GM12878 (cell line): Measurements from ENCODE around the gene KRTAP10-6. TPM values are rescaled to one million over a fixed set of nuclear protein-coding genes. Genes with fewer than 3 reads are reported as not detected.
"Not testable (repeated sequence)": the region's sequence is repeated elsewhere in the genome, so short reads cannot be mapped to it uniquely, and the experiment has no call there.

ENCODE experiments used
- ATAC-seq: fragments of 200-7000 bp; cut with Tn5 transposase; 3 replicates; pipeline ENCODE4 v1.9.1; 2020; ENCODE audit warnings: mild to moderate bottlenecking, moderate library complexity
- BruUV-seq: library from RNA; stranded (reverse); fragments of 400-500 nt; replicated peaks from 2 replicates; lab custom pipeline; 2021; lab: Mats Ljungman, UMichigan
- CTCF ChIA-PET: fragments of 300-600 bp; sonication (Branson Sonifier 250); formaldehyde crosslinking; extraction: SDS; loops from one replicate; lab custom pipeline; 2021; ENCODE audit warnings: inconsistent platforms; lab: Yijun Ruan, JAX
- POLR2A ChIA-PET: fragments of 350-600 bp; formaldehyde crosslinking; extraction: SDS; loops from one replicate; lab custom pipeline; 2021; ENCODE audit warnings: inconsistent platforms; lab: Charles Lee
- RAD21 ChIA-PET: fragments of 300-600 bp; sonication (Branson Sonifier 250); formaldehyde crosslinking; loops from one replicate; lab custom pipeline; 2023; ENCODE audit warnings: antibody characterized with exemption; ENCODE audit not compliant: unreplicated experiment; lab: Charles Lee
- SMC1A ChIA-PET: fragments of 300-600 bp; sonication (Branson Sonifier 250); formaldehyde crosslinking; loops from one replicate; lab custom pipeline; 2023; ENCODE audit not compliant: unreplicated experiment, uncharacterized antibody; lab: Charles Lee
- DNase-seq: peaks from one replicate; pipeline ENCODE4 v3.0.0-alpha.2; 2011; ENCODE audit warnings: low read depth, low spot score
- FAIRE-seq: peaks from 3 replicates; lab custom pipeline; 2011; peaks lifted over from hg19 to GRCh38; lab: Jason Lieb, UNC
- H2AFZ ChIP-seq: 2 replicates; pipeline ENCODE4 v1.6.0; 2011; ENCODE audit warnings: low read depth, low read length, control low read depth; ENCODE audit not compliant: control insufficient read depth
- H3K27ac ChIP-seq: 2 replicates; pipeline ENCODE4 v1.5.1; 2011; ENCODE audit warnings: control low read depth; ENCODE audit not compliant: control insufficient read depth, insufficient read depth
- H3K27me3 ChIP-seq, 2 experiments: replicated peaks in 1 of 2; 2 replicates each; pipeline versions ENCODE4 v1.6.0 to v1.6.1; 2011; ENCODE audit warnings: low read length in 1 of 2; ENCODE audit not compliant: control insufficient read depth in 2 of 2, insufficient read depth in 2 of 2
- H3K36me3 ChIP-seq, 2 experiments: 2 replicates each; pipeline ENCODE4 v1.5.1; 2011; ENCODE audit warnings: low read length in 1 of 2; ENCODE audit not compliant: control insufficient read depth in 2 of 2, insufficient read depth in 2 of 2
- H3K4me1 ChIP-seq: 2 replicates; pipeline ENCODE4 v1.6.1; 2011; ENCODE audit warnings: mild to moderate bottlenecking, low read length, moderate library complexity, mixed read lengths; ENCODE audit not compliant: control insufficient read depth, insufficient read depth
- H3K4me2 ChIP-seq: 2 replicates; pipeline ENCODE4 v1.6.0; 2011; ENCODE audit warnings: control low read depth; ENCODE audit not compliant: control insufficient read depth, insufficient read depth
- H3K4me3 ChIP-seq: fragments of 200-600 bp; sonication (generic); 2 replicates; pipeline ENCODE4 v1.5.1; 2016
- H3K79me2 ChIP-seq: 2 replicates; pipeline ENCODE4 v1.6.0; 2011; ENCODE audit warnings: low read length; ENCODE audit not compliant: control insufficient read depth, insufficient read depth
- H3K9ac ChIP-seq: 2 replicates; pipeline ENCODE4 v1.8.0; 2011; ENCODE audit warnings: low read length, control low read depth, mixed read lengths; ENCODE audit not compliant: control insufficient read depth, insufficient read depth
- H3K9me3 ChIP-seq: replicated peaks from 3 replicates; pipeline ENCODE4 v1.5.1; 2011; ENCODE audit warnings: mild to moderate bottlenecking, low read length; ENCODE audit not compliant: control insufficient read depth, insufficient read depth
- H4K20me1 ChIP-seq: 2 replicates; pipeline ENCODE4 v1.6.0; 2011; ENCODE audit not compliant: control insufficient read depth, insufficient read depth
- CBFB ChIP-seq: IDR thresholded peaks from 2 replicates; pipeline ENCODE4 v1.6.1; 2016; ENCODE audit warnings: antibody characterized with exemption, low read depth
- CHD2 ChIP-seq: IDR thresholded peaks from 2 replicates; pipeline ENCODE4 v1.6.1; 2011; ENCODE audit warnings: low read depth, low read length, improper control_type of control experiment, borderline replicate concordance
- HDGF ChIP-seq: fragments of 450-650 bp; IDR thresholded peaks from 2 replicates; pipeline ENCODE4 v1.6.1; 2016; ENCODE audit warnings: antibody characterized with exemption
- MXI1 ChIP-seq: fragments of 150-350 bp; IDR thresholded peaks from 2 replicates; pipeline ENCODE4 v1.6.1; 2011; ENCODE audit warnings: low read depth, mild to moderate bottlenecking, inconsistent platforms, low read length, improper control_type of control experiment
- NBN ChIP-seq: fragments of 450-650 bp; IDR thresholded peaks from 2 replicates; pipeline ENCODE4 v1.6.1; 2016
- NR2C2 ChIP-seq: IDR thresholded peaks from 2 replicates; pipeline ENCODE4 v1.6.1; 2011; ENCODE audit warnings: borderline replicate concordance, low read depth; ENCODE audit not compliant: control insufficient read depth, insufficient read length
- PKNOX1 ChIP-seq: fragments of 450-650 bp; IDR thresholded peaks from 2 replicates; pipeline ENCODE4 v1.6.1; 2016; ENCODE audit warnings: mild to moderate bottlenecking
- POLR2AphosphoS5 ChIP-seq: IDR thresholded peaks from 2 replicates; pipeline ENCODE4 v1.6.1; 2011; ENCODE audit warnings: mild to moderate bottlenecking, low read length, inconsistent platforms
- STAT3 ChIP-seq: IDR thresholded peaks from 2 replicates; pipeline ENCODE4 v1.6.1; 2011; ENCODE audit warnings: low read depth, low read length, improper control_type of control experiment
- ZNF217 ChIP-seq: fragments of 450-650 bp; IDR thresholded peaks from 2 replicates; pipeline ENCODE4 v1.6.1; 2017; ENCODE audit warnings: antibody characterized with exemption, mild to moderate bottlenecking
- ZNF384 ChIP-seq: IDR thresholded peaks from 2 replicates; pipeline ENCODE4 v1.6.1; 2012; ENCODE audit warnings: low read depth, mild to moderate bottlenecking, low read length, improper control_type of control experiment, borderline replicate concordance
- ZNF592 ChIP-seq: fragments of 450-650 bp; IDR thresholded peaks from 2 replicates; pipeline ENCODE4 v1.6.1; 2017; ENCODE audit warnings: mild to moderate bottlenecking, moderate library complexity
- WGBS: methylation state at CpG from one replicate; pipeline ENCODE4 v1.1.6; 2016; ENCODE audit warnings: low lambda C conversion rate; ENCODE audit not compliant: insufficient replicate concordance, insufficient coverage; ENCODE audit errors: missing lambda C conversion rate; 5-methylcytosine and 5-hydroxymethylcytosine counted together
- in situ Hi-C: fragments of 300-500 bp; cut with MboI; formaldehyde crosslinking; loops from 9 replicates; pipeline ENCODE4 v1.14.3; 2018; ENCODE audit warnings: mixed read lengths
- intact Hi-C: fragments of 100-400 bp; cut with micrococcal nuclease; formaldehyde crosslinking; loops from one replicate; pipeline ENCODE4 v1.14.2; 2022; ENCODE audit not compliant: unreplicated experiment
- polyA plus RNA-seq, 11 experiments: library from polyadenylated mRNA; depleted of rRNA in 4 of 11; unstranded in 6 of 11; stranded (reverse) in 5 of 11; fragments of >200 nt; fragmentation: Nextera tagmentation in 4 of 11; fragmentation: Illumina TruSeq in 1 of 11; extraction: Ambion mirVana in 4 of 11; extraction: Trizol in 1 of 11; gene quantifications; 1 replicate in 1 of 11; 2 replicates in 10 of 11; pipeline versions ENCODE4 v1.2.1 to v1.2.3, GENCODE V29; 2011 to 2016; ENCODE audit warnings: inconsistent platforms in 2 of 11, missing spikeins in 2 of 11, low read depth in 1 of 11
- total RNA-seq, 4 experiments: library from RNA; depleted of rRNA in 3 of 4; stranded (reverse); fragments of >200 nt in 3 of 4; fragmentation: Illumina TruSeq in 1 of 4; extraction: Trizol in 1 of 4; gene quantifications; 2 replicates each; pipeline versions ENCODE4 v1.2.1 to v1.2.3, GENCODE V29; 2013 to 2021

Gene KRTAP10-6
- total and polyA plus RNA-seq, 10 of the 15 experiments (the other 5 are each of a cell fraction or from before 2014, with no cell fraction given), result not detected

GRCh38 chr21:44581158-44581557, 11.1 kb downstream of the KRTAP10-6 start (continued):
- TF ChIP-seq ZNF384, result no peak
- TF ChIP-seq STAT3, result no peak
- no peak for TF ChIP-seq HDGF
- no peak for TF ChIP-seq ZNF217
- no peak for TF ChIP-seq CHD2
- no peak for TF ChIP-seq MXI1

GRCh38 chr21:44580231-44580821, 12.0 kb downstream of the KRTAP10-6 start, which contains the start of gene KRTAP10-5:
Gene KRTAP10-5, minus strand, starts transcription at chr21:44580604. Its CDS starts 26 bp downstream, at chr21:44580578.
- H3K9me3 ChIP-seq, H3K4me2 ChIP-seq, H2AFZ ChIP-seq, BruUV-seq, DNase-seq, H3K27me3 ChIP-seq, H4K20me1 ChIP-seq, H3K79me2 ChIP-seq, intact Hi-C loops, SMC1A ChIA-PET, H3K27ac ChIP-seq, H3K9ac ChIP-seq, H3K36me3 ChIP-seq, H3K4me3 ChIP-seq, FAIRE-seq, RAD21 ChIA-PET, H3K4me1 ChIP-seq, ATAC-seq, POLR2A ChIA-PET, in situ Hi-C loops: not testable (repeated sequence)
- WGBS, result 47% methylated on average over 19 of the region's 19 CpGs
- CTCF ChIA-PET, result interaction anchor here (0.6 kb wide), 1 partner anchor 1487 kb away, joined by 3 read pairs; no protein-coding TSS in a partner anchor

GRCh38 chr21:44579833-44580144, 12.5 kb downstream of the KRTAP10-6 start:
- FAIRE-seq (no peak), DNase-seq (no peak), ATAC-seq (no peak)
- Histone ChIP-seq H3K79me2 (no peaks in the 10 kb centered on the region), H3K4me2 (no peak overlapping the region), H3K4me1 (no peaks in the 10 kb centered on the region), H3K27ac (no peak overlapping the region), H3K4me3 (no peak overlapping the region), H4K20me1 (no peaks in the 10 kb centered on the region), H3K9me3 (peaks cover 5% of the 10 kb centered on the region; the same call in 2 of the 3 replicates), H3K36me3 (no peaks in the 10 kb centered on the region), H3K9ac (no peak overlapping the region), H2AFZ (no peak overlapping the region), H3K27me3 (no peaks in the 10 kb centered on the region)
- SMC1A ChIA-PET, result no interaction called here
- CTCF ChIA-PET, result interaction anchor here (0.6 kb wide), 1 partner anchor 1487 kb away, joined by 3 read pairs; no protein-coding TSS in a partner anchor
- RAD21 ChIA-PET, result no interaction called here
- POLR2A ChIA-PET, result no interaction called here
- in situ Hi-C loops (no loop called here), intact Hi-C loops (no loop called here)
- 32% methylated on average over 7 of the region's 7 CpGs for WGBS
- BruUV-seq, result no TSS peak
- TF ChIP-seq POLR2AphosphoS5, result no peak
- TF ChIP-seq ZNF592, result no peak
- TF ChIP-seq PKNOX1, result no peak
- no peak for TF ChIP-seq NR2C2
- no peak for TF ChIP-seq CBFB
- no peak for TF ChIP-seq NBN
